Testis (tissue), 2 donors: ENCODE data around the gene TYW1B.
"Not testable (repeated sequence)": the region's sequence is repeated elsewhere in the genome, so short reads cannot be mapped to it uniquely, and the experiment has no call there.

Source experiments
- CTCF ChIP-seq, 3 experiments: fragments of 450-650 bp in 2 of 3; fragments of 200-600 bp in 1 of 3; sonication (generic) in 1 of 3; IDR thresholded peaks; one replicate each; pipeline ENCODE4 v1.5.1; 2016 to 2019; ENCODE audit warnings: antibody characterized with exemption in 3 of 3, mild to moderate bottlenecking in 2 of 3, moderate library complexity in 1 of 3
- POLR2A ChIP-seq: fragments of 450-650 bp; IDR thresholded peaks from one replicate; pipeline ENCODE4 v1.6.1; 2017; ENCODE audit warnings: antibody characterized with exemption, mild to moderate bottlenecking, moderate library complexity

GRCh38 chr7:72550454-72550853 is 277.5 kb downstream of the TYW1B start:
- not testable (repeated sequence) for TF ChIP-seq CTCF (IDR thresholded peaks at IDR 0.05); POLR2A
